Measurements from ENCODE around the gene NRN1L.

The NRN1L gene

DNA sequence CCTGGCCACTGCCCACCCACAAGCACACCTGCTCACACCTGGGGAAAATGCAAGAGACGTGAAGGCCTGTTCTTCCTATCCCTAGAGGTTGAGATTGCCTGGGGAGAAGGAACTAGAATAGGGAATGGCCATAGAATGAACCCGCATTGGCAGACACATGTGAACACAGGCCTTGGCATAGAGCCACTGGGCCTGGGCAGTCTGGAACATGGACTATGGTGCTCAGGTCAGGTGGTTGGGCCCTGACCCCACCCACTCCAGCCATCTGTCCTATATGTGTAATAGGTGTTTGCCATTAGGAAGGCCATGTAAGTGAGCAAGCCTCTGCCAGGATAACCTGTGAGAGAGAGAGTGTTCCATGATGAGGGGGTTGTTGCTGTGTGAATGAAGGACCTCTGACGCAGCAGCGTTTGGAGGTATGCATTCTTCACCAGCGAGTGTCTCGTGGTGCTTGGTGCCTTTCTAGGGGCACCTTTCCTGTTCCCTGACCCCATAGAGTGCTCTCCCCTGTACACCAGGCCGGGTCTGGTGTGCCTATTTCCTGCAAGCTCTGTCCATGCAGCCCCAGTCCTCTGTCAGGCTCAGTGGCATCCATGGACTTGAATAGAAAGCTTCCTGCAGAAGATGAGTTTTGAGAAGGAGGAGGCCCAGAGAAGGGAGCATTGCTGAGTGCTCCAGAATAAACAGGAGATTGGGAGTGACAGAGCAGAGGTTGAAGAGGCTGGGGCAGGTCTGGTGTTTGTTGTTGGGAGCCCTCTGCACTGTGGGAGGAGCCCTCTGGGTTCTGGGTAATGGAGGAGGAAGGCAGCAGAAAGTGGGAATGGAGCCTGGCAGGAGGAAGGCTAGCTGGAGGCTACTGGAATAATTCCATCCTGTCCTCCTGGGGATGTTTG, 31.4 kb downstream of the NRN1L start:
- DNase-seq (ENCODE audit: extremely low read depth in 1 of 2, low read depth in 1 of 2): no peak

DNA sequence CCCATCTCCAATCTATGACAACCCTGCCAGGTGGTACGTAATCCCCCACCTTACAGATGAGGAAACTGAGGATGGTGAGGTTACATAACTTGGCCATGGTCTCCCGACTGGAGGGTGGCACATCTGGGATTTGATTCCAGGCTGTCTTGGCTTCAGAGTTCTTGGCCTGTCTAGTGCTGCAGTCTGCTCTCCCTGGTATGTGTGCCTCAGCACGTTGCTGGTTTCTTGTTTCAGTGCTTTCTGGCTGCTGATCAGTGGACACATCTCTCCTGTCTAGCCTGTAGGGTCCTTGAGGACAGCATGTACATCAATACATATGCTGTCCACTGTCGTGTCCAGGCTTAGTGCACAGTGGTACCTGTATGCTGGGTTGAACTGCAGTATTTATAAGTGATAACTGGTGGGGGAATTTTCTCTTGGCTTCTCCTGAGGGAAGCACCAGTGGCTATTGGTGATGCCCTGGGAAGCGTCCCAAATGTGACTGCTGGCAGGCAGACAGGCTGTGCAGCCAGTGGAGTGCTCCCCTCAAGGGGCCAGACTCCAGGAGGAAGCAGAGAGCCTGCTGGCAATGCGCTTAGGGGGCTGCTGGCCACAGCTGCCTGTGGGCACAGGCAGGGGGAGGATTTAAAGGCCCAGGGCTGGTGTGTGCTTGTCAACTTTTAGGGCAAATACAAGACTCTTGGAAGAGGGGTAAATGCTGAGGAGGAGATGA, 32.6 kb downstream of the NRN1L start:
- no peak for DNase-seq (ENCODE audit: extremely low read depth in 1 of 2, low read depth in 1 of 2)

DNA sequence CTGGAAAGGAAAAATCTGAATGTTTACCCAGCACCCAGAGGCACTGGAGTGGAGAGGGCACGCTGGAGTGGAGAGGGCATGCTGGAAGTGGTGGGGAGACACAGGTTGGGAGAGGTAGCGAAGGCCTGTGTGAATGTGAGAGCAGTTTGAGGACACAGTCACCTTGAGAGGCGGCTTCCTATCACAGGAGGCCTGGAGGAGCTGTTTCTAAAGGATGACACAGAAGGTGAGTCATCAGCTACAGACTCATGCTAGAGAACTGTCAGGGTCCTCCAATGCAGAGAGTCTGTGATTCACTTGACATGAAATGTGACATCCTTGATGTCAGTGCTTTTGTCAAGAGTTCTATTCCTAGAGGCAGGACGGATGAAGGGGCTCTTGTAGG, 33.2 kb downstream of the NRN1L start:
- no peak for DNase-seq (ENCODE audit: extremely low read depth in 1 of 2, low read depth in 1 of 2)

DNA sequence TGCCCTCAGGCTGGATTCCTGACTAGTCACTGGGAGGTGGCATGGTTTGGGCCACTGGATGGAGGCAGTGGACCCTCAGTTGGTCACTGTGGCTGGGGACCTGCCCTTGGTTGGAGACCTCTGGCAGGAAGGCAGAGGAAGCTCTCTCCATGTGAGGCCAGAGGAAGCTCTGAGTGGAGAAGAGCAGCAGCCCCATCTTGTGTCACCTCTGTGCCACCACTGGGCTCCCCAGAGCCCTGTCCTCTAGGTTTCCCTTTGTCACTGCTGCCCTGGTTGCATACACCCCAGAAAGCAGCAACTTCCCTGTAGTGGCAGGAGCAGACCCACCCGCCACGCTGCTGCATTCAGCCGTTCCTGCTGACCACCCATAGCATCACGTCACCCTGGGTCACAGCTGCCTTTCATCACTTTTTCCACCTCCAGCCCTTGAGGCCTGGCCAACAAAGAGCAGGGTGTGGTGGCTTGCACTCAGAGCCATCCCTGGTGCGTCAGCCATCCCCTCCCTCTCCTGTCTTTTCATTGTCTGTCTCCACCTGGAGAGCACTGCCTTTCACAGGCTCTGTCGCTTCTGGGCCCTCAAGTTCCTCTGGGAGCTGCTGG, 35.0 kb downstream of the NRN1L start:
- no peak for DNase-seq (ENCODE audit: extremely low read depth in 1 of 2, low read depth in 1 of 2)

DNA sequence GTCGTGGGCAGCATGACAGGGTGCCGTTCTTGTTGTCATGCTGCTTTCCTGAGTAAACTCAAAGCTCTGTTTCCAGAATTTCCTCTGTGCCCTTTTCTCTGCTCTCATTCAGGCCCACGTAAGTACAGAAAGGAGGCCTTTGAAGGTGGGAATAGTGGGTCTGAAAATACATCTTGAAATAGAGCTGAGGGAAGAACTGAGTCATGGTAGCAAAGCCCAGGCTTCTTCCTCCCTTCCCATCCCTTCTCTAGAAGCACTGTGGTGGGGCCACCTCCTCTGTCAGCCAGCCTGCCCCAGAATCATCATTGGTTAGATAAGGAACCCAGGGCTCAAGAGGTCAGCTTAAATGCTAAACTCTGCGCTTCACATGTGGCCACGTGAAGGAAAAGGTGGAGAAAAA, 37.5 kb downstream of the NRN1L start:
- no peak for DNase-seq (ENCODE audit: extremely low read depth in 1 of 2, low read depth in 1 of 2)

DNA sequence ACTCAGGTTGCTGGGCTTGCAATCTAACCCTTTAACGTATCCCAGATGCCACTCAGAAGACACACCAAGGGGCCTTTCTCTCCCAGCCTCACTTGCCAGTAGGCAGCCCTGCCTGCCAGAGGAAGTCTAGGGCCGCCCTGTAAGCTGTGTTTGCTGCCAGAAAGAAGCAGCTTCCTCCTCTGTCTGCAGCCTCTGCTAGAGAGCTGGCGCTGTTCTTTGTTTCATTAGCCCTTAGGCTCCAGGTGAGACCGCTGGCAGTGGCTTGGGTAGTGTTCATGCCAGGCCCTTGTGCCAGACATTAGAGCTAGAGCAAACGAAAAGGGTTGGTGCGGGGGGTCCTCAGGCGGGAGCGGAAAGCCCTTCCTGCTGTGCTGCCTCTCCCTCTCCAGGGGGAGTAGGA, 38.1 kb downstream of the NRN1L start:
- no peak for DNase-seq (ENCODE audit: extremely low read depth in 1 of 2, low read depth in 1 of 2)

DNA sequence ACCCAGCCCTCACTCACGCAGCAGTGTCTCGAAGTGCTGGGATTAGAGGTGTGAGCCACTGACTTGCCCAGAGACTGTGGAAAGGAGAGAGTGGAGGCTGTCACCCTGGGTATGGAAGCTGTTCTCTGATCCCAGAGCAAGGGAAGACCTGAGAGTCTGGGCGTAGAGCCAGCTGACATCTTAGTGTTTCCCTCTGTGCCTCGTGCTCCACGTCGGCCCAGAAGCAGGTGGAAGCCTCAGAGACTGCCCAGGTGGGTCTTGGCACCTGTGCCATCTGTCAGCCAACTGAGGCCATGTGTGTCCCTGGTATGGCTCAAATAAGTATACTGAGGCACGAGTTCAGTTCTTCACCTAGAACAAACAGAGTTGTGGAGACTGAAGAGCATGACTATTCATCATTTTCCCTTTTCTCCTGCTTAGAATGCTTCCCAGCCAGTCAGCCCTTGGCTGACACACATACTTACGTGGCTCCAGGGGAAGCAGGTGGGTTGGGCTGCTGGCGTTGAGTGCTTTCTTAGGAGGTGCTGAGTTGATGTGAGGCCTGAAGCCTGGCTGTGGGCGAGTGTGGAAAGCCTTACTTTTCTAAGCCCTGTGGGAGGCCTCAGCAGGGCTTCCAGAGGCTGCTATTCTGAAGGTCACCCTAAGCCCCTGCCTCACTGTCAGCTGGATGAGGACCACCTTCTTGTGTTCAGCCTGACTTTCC, 38.9 kb downstream of the NRN1L start:
- DNase-seq (ENCODE audit: extremely low read depth in 1 of 2, low read depth in 1 of 2): no peak

DNA sequence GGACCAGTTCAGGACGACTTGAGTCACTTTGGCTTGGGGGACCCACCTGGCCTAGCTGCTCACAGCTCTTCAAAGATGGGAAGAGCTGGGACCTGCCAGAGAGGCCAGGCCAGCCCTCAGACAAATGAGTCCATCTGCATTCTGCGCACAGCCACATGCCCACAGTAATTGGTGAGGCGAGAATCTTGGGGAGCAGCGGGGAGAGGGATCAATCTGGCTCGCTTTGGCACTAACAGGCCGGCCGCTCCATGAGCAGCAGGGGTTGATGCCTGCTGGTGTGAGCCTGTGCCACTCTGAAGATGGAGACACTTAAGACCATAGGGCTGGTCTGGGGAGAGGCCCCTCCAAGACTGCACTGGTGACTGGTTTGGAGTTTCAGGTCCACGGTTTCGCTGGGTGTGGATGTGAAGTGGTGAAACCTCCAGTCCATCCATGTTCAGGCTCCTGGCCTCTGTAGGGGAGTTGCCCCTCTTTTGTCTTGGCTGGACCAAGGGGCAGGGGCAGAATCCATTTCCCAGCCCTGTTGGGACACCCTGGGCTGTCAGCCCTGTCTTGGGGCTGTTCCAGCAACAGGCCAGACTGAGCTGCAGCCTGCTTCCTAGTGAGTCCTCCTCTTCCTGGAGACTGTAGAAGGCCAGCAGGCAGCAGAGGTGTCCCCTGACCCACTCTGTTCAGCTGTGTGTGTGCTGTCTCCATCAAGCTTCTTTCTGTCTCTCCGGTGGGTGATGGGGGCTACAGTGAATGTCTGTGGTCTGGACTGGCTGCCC, 39.6 kb downstream of the NRN1L start:
- DNase-seq (ENCODE audit: extremely low read depth in 1 of 2, low read depth in 1 of 2): no peak

DNA sequence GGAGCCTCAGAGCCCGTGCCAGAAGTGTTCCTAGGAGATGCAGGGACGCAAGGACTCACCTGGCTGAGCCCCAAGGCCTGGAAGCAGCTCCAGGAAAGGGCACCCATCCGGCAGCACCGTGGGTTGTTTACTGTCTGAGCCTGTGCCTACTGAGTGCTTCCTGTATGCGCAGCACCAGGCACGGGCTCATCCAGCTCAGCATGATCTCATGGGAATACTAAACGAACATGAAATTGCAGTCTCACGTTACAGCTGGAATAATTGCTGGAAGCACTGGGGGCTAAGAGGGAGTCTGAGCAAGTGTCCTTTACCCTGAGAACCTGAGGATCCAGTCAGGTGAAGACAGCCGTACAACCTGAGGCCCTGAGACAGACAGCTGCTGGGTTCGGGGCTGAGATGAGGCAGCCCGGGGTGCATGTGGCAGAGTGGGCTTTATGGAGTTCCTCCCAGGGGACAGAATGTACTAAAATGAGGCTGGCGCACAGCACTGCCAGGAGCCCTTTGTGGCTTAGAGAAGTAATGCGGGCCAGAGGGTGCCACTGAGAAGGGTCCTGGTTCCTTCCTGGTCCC, 41.6 kb downstream of the NRN1L start:
- no peak for DNase-seq (ENCODE audit: extremely low read depth in 1 of 2, low read depth in 1 of 2)

DNA sequence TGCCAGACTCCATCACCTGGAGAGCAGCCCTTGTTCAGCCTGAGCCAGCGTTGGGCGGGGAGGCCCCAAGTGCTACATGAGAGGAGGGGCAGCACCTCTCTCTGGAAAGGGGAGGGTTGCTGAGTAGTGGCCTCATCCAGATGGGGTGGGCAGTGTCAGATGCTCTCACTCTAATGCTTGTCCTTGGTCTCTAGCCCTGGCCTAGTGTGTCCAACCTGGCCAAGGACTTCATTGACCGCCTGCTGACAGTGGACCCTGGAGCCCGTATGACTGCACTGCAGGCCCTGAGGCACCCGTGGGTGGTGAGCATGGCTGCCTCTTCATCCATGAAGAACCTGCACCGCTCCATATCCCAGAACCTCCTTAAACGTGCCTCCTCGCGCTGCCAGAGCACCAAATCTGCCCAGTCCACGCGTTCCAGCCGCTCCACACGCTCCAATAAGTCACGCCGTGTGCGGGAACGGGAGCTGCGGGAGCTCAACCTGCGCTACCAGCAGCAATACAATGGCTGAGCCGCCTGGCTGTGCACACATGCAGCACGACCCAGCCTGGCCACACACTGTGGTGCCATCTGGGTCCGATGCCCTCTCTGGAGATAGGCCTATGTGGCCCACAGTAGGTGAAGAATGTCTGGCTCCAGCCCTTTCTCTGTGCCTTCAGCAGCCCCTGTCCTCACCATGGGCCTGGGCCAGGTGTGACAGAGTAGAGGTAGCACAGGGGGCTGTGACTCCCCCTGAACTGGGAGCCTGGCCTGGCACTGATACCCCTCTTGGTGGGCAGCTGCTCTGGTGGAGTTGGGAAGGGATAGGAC, 42.7 kb downstream of the NRN1L start:
- no peak for DNase-seq (ENCODE audit: extremely low read depth in 1 of 2, low read depth in 1 of 2)

DNA sequence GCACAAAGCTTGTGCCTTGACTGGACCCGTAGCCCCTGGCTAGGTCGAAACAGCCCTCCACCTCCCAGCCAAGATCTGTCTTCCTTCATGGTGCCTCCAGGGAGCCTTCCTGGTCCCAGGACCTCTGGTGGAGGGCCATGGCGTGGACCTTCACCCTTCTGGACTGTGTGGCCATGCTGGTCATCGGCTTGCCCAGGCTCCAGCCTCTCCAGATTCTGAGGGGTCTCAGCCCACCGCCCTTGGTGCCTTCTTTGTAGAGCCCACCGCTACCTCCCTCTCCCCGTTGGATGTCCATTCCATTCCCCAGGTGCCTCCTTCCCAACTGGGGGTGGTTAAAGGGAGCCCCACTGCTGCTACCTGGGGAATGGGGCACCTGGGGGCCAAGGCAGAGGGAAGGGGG, 43.5 kb downstream of the NRN1L start:
- no peak for DNase-seq (ENCODE audit: extremely low read depth in 1 of 2, low read depth in 1 of 2)

DNA sequence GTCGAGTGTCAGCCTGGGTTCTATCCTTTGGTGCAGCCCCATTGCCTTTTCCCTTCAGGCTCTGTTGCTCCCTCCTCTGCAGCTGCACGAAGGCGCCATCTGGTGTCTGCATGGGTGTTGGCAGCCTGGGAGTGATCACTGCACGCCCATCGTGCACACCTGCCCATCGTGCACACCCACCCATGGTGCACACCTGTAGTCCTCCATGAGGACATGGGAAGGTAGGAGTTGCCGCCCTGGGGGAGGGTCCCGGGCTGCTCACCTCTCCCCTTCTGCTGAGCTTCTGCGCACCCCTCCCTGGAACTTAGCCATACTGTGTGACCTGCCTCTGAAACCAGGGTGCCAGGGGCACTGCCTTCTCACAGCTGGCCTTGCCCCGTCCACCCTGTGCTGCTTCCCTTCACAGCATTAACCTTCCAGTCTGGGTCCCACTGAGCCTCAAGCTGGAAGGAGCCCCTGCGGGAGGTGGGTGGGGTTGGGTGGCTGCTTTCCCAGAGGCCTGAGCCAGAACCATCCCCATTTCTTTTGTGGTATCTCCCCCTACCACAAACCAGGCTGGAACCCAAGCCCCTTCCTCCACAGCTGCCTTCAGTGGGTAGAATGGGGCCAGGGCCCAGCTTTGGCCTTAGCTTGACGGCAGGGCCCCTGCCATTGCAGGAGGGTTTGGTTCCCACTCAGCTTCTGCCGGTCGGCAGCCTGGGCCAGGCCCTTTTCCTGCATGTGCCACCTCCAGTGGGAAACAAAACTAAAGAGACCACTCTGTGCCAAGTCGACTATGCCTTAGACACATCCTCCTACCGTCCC, 44.1 kb downstream of the NRN1L start:
- DNase-seq (ENCODE audit: extremely low read depth in 1 of 2, low read depth in 1 of 2): peak; percentile 44 to 57

DNA sequence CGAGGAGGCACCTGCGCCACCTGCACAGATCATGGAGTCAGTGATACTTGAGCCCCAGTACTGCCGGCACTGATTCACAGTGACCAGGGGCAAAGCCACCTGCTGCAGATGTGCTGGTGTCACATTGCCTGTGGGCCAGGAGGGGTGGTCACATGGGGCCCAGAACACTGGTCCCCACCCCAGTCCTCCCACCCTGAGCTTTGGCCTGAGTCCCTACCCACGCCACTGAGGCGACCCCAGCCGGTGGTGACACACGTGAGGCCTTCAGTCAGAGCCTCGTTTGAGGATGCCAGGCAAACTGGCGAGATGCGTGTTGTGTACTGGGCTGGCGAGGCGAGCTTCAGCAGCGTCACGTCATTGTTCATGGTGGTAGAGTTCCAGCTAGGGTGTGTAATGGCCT, 45.5 kb downstream of the NRN1L start:
- no peak for DNase-seq (ENCODE audit: extremely low read depth in 1 of 2, low read depth in 1 of 2)

DNA sequence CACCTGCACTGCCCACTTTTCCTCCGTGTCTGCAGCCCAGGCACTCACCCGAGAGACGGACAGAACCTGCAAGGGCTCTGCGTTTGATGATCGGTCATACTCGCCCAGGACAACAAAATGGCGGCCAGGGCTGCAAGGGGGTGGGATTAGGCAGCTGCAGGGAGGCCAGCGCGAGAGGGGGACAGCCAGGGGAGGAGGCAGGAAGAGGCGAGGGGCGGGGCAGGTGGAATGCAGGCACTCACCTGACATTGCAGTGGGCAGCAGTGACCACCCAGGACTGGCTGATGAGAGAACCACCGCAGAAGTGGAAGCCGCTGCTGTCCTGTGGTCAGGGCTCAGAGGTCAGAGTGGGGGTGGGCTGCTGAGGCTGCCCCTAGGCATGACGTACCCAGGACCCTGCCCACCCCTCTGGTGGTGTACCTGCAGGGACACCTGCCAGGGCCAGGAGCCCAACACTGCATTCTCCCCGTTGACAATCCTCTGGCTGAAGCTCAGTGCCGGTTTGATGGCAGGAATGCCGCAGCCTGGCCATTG, 46.1 kb downstream of the NRN1L start:
- no peak for DNase-seq (ENCODE audit: extremely low read depth in 1 of 2, low read depth in 1 of 2)

DNA sequence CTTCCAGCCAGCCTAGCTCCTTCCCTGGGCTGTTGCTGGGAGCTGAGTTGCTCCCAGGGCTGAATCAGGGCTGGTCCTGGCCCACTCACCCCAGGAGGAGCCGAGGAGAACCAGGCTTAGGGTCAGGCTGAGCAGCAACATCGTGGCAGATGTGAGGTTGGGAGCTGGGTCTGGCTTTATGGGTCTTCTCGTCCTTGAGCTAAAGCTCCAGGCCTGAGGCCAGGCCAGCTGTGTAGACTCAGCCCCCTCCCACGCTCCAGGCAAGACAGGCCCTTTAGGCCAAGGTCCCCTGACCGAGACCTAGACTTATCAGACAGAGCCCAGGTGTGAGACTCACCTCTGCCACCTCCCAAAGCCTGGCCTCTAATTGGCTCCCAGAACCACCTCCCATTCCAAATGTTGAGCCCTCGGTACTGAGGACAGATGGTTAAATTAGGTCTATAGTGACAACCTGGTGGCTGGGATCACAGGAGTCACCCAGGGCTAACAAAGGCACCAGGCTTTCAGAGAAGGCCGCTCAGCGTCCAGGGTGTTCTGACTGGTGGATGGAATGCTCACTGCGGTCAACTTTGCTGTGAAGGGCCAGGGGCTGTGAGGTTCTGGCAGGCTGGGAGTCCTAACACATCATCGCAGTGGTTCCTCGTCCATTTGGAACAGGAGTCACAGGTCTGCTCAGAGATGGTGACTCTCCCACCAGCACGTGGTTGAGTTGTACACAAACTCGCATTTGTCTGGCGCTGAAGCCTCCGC, 47.2 kb downstream of the NRN1L start, which contains the start of gene CTRL:
TSS of gene CTRL (minus strand) at position 151 of the 750 bp plus-strand sequence. CDS start at position 141, 10 bp downstream.
- DNase-seq (ENCODE audit: extremely low read depth in 1 of 2, low read depth in 1 of 2): no peak

DNA sequence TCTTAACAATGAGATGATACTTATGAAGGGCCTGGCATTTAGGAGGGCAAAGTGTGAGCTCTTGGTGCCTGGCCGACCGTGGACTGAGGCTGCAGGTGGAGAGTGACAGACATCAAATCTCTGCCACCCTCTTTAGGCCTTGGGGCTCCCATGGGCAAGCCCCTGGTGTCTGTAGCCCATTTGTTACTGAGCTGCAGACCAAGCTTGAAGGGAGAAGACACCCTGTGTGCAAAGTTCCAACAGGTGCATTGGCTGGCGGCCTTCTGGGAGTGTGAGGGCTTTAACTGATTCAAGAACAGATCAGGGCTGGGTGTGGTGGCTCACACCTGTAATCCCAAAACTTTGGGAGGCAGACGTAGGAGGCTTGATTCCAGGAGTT, 47.8 kb downstream of the NRN1L start:
- DNase-seq (ENCODE audit: extremely low read depth in 1 of 2, low read depth in 1 of 2): no peak

DNA sequence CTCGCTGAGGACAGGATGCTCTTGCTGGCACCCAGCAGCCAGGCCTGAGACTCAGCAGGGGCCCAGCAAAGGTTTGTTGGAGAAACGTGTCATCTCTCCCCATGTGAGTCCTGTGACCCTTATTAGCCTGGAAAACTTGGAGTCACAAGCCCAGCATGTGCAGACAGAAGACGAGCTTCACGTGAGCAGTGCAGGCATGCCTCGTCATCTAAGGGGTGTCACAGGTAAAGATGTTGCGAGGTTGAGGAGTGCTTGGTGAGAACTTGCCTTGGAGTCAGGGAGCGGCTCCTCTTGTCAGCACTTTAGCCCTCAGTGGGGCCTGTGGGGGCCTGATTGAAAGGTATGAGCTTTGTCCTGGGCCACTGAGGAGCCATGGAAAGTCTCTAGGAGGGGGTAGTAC, 49.1 kb downstream of the NRN1L start:
- no peak for DNase-seq (ENCODE audit: extremely low read depth in 1 of 2, low read depth in 1 of 2)
